ENCODE data around the gene ITLN1. TPM values are rescaled to one million over a fixed set of nuclear protein-coding genes. Genes with fewer than 3 reads are reported as not detected.

ITLN1 gene
- total and polyA plus RNA-seq, 4 donors: 0.86 to 110 (median 2.5) TPM

- Histone ChIP-seq H3K36me3 (ENCODE audit: control insufficient read depth in 4 of 4, insufficient read depth in 4 of 4, low read length in 4 of 4) (no peaks in the 10 kb centered on the region), H3K9ac (ENCODE audit: insufficient read depth in 1 of 2, low read length in 2 of 2) (no peak overlapping the region), H3K9me3 (ENCODE audit: control insufficient read depth in 4 of 4, insufficient read depth in 3 of 4, low read length in 3 of 4) (no peaks in the 10 kb centered on the region), H3K27ac (ENCODE audit: low read depth in 1 of 2, low read length in 1 of 2) (peak overlapping the region in 1 of 2 donors; percentile 33), H3K27me3 (ENCODE audit: control insufficient read depth in 3 of 3, insufficient read depth in 3 of 3, low read length in 2 of 3) (no peaks in the 10 kb centered on the region), H3K4me3 (no peak overlapping the region), H3K4me1 (ENCODE audit: control insufficient read depth in 5 of 5, insufficient read depth in 5 of 5, low read length in 5 of 5) (peaks cover 0 to 13% (median 2%) of the 10 kb centered on the region in 5 donors)
- ATAC-seq (ENCODE audit: insufficient read depth, low FRiP score): no peak
- WGBS, 2 donors: 69 to 83% methylated on average over 6 of the region's 6 CpGs
- TF ChIP-seq CTCF (IDR thresholded peaks at IDR 0.05; ENCODE audit: control extremely low read depth, extremely low read depth): no peak
- DNase-seq: peak in 2 of 3 donors; percentile 12 to 13
Observed at GRCh38 chr1:160910170-160910750, 25.3 kb upstream of the ITLN1 start.

DNA sequence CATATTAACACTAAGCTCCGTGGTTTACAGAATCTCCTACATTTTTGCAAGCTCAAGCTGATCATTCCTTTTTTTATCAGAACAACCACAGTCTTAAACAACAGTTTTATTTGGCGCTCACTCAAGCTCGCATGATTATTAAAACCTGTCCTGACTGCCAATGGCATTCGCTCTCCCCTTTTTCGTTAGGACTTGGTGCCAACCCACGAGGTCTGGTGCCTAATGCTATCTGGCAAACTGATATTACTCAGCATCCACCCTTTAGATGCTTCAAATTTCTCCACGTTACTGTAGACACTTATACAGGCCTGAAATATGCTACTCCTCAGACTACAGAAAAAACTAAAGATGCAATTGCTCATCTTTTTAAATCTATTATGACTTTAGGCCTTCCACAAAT, 23.0 kb upstream of the ITLN1 start:
- DNase-seq (no peak), ATAC-seq (ENCODE audit: insufficient read depth, low FRiP score) (no peak)
- Histone ChIP-seq H3K9ac (ENCODE audit: insufficient read depth in 1 of 2, low read length in 2 of 2) (no peak overlapping the region), H3K36me3 (ENCODE audit: control insufficient read depth in 4 of 4, insufficient read depth in 4 of 4, low read length in 4 of 4) (no peaks in the 10 kb centered on the region), H3K9me3 (ENCODE audit: control insufficient read depth in 4 of 4, insufficient read depth in 3 of 4, low read length in 3 of 4) (no peaks in the 10 kb centered on the region), H3K4me3 (no peak overlapping the region), H3K4me1 (ENCODE audit: control insufficient read depth in 5 of 5, insufficient read depth in 5 of 5, low read length in 5 of 5) (peaks cover 0 to 14% (median 5%) of the 10 kb centered on the region in 5 donors), H3K27me3 (ENCODE audit: control insufficient read depth in 3 of 3, insufficient read depth in 3 of 3, low read length in 2 of 3) (no peaks in the 10 kb centered on the region), H3K27ac (ENCODE audit: low read depth in 1 of 2, low read length in 1 of 2) (no peak overlapping the region)
- no peak for TF ChIP-seq CTCF (IDR thresholded peaks at IDR 0.05; ENCODE audit: control extremely low read depth, extremely low read depth)
- 69 to 88% methylated on average over 7 of the region's 7 CpGs for WGBS, 2 donors

DNA sequence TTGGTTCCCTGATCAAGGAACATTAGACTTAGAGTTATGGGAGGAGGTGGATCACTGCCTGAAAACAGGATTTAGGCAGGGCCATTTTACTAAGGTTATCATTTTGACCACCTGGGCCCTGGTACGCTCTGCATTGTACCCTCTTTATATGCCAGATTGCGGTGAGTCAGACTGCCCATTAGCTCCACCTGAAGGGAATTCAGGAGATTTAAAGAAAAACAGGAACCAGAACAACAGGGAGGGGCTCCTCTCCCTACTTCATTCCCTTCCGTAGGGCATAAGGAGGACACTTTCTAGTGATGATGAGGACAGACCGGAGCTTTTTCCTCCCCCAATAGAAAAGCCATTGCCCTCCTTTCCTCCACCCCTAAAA, 20.6 kb upstream of the ITLN1 start:
- ATAC-seq (ENCODE audit: insufficient read depth, low FRiP score): no peak
- H3K36me3 ChIP-seq (ENCODE audit: control insufficient read depth in 4 of 4, insufficient read depth in 4 of 4, low read length in 4 of 4): no peaks in the 10 kb centered on the region
- 59 to 70% methylated on average over 4 of the region's 4 CpGs for WGBS, 2 donors
- peaks cover 0 to 9% (median 2%) of the 10 kb centered on the region in 5 donors for H3K4me1 ChIP-seq (ENCODE audit: control insufficient read depth in 5 of 5, insufficient read depth in 5 of 5, low read length in 5 of 5)
- no peak overlapping the region for H3K4me3 ChIP-seq
- H3K27me3 ChIP-seq (ENCODE audit: control insufficient read depth in 3 of 3, insufficient read depth in 3 of 3, low read length in 2 of 3): no peaks in the 10 kb centered on the region
- peak overlapping the region in 1 of 2 donors; percentile 21 for H3K27ac ChIP-seq (ENCODE audit: low read depth in 1 of 2, low read length in 1 of 2)
- TF ChIP-seq CTCF (IDR thresholded peaks at IDR 0.05; ENCODE audit: control extremely low read depth, extremely low read depth): no peak
- no peak for DNase-seq
- H3K9me3 ChIP-seq (ENCODE audit: control insufficient read depth in 4 of 4, insufficient read depth in 3 of 4, low read length in 3 of 4): peaks cover 0 to 3% (median 0%) of the 10 kb centered on the region in 4 donors
- no peak overlapping the region for H3K9ac ChIP-seq (ENCODE audit: insufficient read depth in 1 of 2, low read length in 2 of 2)
